ENCODE results near the gene PLXNA4.

- TF ChIP-seq EZH2 (IDR thresholded peaks at IDR 0.05; ENCODE audit: low read depth) = no peak
- TF ChIP-seq CTCF (conservative IDR thresholded peaks at IDR 0.05) = no peak
These were observed 183.6 kb downstream of the PLXNA4 start for GRCh38 chr7:132392713-132393112.

Data from PC-9 (cell line).